HuH-7.5 (cell line): Measurements from ENCODE around the gene LMAN1L.
A peak's percentile ranks its signal among the peaks of the same experiment; 100 is the strongest.

Source experiments
- DNase-seq: peaks from one replicate; pipeline ENCODE4 v3.0.0; 2011; ENCODE audit warnings: low spot score

LMAN1L gene

DNA sequence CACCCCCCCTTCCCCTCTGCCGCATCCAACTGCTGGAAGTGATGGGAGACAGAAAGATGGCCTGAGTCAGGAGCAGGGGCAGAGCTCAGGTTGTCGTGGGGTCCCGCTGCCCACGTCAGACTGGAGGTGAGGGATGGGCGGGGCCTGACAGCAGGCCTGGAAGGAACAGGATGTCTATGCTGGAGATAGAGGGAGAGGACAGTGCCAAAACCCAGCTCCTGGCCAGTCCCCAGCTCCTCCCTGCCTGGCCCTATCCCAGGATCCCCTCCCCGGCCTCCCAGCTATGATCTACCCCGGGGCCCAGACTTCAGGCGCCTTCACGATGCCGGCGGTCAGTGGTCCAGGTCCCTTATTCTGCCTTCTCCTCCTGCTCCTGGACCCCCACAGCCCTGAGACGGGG is at the start of gene LMAN1L:
Gene LMAN1L (plus strand): TSS at position 303 of the 400 bp plus-strand sequence. CDS start 20 bp downstream, at position 323.
- no peak for DNase-seq

- DNase-seq = no peak
Observed at GRCh38 chr15:74763416-74763815, 49.2 kb upstream of the LMAN1L start.

GRCh38 chr15:74767167-74768098 is 45.2 kb upstream of the LMAN1L start:
- no peak for DNase-seq

DNA sequence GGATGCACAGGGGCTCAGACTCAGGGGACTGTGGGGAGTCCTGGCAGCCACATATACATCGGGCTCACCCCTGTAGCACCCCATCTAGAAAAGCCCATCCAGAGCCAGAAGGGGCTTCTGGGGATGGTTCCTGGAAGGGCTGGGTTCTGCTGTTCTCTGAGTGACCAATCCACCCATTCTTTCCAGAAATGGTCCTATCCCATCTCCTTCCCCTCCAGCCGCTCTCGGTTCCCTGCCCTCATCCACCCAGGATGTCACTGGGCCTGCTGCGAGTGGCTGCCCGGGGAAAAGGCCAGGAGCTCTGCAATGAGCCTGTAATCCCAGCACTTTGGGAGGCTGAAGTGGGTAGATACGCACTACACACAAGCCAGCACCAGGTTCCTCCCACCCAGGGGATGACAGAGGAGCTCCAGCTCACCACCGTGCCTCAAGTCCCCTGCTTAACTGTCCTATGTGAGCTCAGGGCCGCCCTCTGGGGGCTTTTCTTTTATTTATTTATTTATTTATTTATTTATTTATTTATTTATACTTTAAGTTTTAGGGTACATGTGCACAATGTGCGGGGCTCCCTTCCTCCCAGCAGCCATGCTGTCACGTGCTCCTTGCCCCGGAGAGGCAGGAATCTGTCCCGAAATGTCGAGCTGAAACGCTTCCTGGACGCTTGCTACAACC is 44.4 kb upstream of the LMAN1L start:
- peak; percentile 62 for DNase-seq

GRCh38 chr15:74768771-74769342 is 43.8 kb upstream of the LMAN1L start:
- peak; percentile 95 for DNase-seq

GRCh38 chr15:74769463-74770025 is 43.1 kb upstream of the LMAN1L start:
- DNase-seq = no peak

- DNase-seq = no peak
Observed at GRCh38 chr15:74770211-74770903, 42.3 kb upstream of the LMAN1L start.

DNA sequence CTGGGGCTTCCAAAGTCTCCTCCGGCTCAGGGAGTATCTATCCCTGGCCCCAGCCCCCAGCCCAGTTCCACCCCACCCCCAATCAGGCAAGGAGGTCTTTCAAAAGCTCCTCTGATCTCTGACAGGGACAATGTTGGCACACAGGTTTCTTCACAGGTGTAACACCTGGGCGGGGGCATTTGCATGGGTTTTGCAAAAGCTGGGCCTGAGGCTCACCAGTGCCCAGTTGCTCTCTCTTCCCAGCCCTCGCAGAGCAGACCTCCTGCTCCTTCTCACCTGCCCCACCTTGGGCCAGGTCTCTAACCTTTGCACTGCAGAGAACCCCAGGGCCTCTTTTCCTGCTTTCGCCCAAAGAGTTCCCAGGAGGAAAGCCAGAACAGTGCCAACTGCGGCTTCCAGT is 39.3 kb upstream of the LMAN1L start:
- no peak for DNase-seq

DNA sequence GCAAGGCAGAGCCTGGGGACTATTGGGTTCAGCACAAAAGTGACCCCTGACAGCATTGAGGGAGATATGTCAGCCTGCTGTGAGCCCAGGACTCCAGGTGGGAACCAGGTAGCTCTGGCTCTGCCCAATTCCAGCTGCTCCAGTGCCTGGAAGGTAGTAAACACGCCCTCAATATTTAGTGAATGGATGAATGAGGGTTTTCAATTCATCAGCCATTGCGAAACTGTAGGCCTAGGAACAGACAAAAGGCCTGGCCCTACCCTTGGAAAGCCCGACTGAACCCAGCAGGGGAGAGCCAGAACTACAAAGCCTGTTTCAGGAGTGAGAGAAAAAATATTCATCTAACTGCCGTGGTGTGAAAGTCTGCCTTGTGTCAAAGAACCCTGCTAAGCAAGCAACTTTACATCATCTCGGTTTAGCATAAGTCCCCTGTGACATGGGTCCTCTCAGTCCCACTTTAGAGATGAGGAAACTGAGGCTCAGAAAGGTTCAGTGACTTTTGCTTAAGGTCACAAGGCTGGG is 38.8 kb upstream of the LMAN1L start:
- peak; percentile 58 for DNase-seq

DNA sequence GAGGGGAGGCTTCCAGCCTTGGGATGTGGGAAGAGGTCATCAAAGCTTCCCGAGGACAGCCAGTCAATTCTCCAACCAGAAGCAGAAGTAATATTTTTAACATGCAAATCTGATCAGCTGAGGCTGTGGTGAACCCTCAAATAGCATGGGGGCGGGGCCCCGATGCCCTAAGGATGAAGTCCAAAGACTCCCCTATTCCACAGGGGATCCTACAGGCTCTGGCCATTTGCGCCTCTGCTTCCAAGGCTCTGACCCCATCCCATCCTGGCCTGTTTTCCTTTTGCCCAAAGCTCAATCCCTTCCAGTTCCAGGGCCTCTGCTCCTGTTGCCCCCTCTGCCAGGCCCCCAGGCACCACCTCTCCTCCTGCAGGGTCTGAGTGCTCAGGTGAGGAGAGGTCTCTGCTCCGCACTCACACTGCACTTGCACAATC is 37.5 kb upstream of the LMAN1L start:
- DNase-seq = no peak

DNA sequence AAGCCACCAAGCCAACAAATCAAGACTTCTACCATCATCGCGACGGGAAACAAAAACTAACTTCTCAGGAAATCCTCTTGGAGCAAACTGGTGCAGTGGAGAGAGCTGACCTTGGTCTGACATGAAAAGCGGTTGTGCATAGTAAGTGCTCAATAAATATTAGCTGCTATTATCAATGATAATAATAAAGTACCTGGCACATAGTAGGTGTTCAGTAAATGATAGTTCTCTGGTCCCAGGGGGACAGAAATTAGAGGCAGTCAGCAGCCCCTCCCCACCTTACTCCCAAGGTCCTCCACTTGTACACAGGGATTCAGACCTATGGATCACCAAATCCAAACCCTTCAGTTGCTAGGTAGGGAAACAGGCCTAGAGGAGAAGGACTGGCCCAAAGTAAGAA is 36.7 kb upstream of the LMAN1L start:
- no peak for DNase-seq

GRCh38 chr15:74776821-74777768 is 35.5 kb upstream of the LMAN1L start:
- DNase-seq = no peak

- DNase-seq = peak; percentile 76
Observed at GRCh38 chr15:74777769-74778598, 34.7 kb upstream of the LMAN1L start.

- no peak for DNase-seq
Observed at GRCh38 chr15:74778599-74778970, 34.0 kb upstream of the LMAN1L start.

GRCh38 chr15:74779162-74779648 is 33.4 kb upstream of the LMAN1L start:
- DNase-seq = no peak

GRCh38 chr15:74780523-74781430 is 31.9 kb upstream of the LMAN1L start:
- DNase-seq = peak; percentile 66

GRCh38 chr15:74781431-74782258 is 31.0 kb upstream of the LMAN1L start, which contains the start of gene CSK:
Gene CSK (plus strand): TSS chr15:74782080. CDS start chr15:74798298, 16,218 bp downstream.
- peak; percentile 96 for DNase-seq
